GM19240 (cell line): ENCODE results near the gene CDO1.

Experiments
- DNase-seq: peaks from one replicate; pipeline ENCODE4 v3.0.0; 2011; ENCODE audit warnings: low spot score; ENCODE audit not compliant: insufficient read length

The CDO1 gene

DNA sequence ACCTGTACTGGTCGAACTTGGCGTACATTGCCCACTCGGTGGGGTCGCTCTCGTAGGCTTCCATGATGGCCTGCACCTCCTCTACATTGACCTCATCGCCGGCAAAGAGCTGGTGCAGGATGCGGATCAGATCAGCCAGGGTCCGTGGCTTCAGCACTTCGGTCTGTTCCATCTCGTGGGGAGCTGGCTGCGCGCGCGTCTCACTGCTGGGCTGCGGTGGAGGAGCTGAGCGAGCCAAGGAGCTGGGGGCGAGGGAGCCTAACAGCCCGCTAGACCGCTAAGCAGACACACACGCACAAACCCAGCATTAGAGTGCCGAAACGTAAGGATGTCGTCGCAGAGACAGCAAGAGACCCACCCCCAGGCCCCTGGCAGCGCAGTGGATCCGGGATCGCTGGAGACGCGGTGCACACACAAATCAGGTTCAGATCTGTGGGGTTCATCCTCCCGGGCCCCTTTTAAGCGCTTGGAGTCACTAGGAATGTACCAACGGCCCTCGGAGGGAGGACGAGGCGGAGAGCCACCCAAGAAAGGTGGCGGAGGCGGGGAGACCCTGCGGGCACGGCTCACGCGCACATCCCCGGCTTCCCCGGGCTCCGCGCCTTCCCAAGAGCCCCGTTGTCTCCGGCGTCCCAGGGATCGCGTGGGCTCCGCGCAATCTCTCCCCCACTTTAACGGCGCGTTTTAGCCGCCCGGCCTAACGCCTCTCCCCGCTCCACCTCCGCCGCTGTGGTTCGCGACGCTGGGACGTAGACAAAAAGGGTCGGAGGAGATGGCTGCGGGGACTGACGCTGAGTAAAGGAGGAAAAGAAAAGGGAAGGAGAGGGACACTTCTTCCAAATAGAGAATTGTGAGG, at the start of gene CDO1:
Gene CDO1, minus strand, starts transcription at position 434 of the 856 bp plus-strand sequence. Its CDS starts 262 bp downstream, at position 172.
- DNase-seq = no peak

DNA sequence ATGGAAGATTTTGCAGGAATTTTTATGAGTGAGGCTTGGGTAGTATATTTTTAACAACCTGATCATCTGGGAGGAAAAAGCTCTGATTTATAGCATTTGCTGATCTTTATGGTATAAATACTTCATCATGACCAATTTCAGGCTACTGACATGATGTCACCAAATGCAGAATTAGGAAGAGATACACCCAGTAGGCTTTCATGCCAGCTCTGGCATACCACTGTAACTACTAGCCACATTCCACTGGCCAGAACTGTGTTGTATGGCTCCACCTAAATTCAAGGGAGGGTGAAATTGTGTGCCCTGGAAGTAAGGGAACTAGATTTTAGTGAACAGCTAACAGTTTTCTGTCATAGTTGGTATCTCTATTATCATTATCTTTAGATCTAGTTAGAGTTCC, 42.9 kb upstream of the CDO1 start:
- DNase-seq = no peak

DNA sequence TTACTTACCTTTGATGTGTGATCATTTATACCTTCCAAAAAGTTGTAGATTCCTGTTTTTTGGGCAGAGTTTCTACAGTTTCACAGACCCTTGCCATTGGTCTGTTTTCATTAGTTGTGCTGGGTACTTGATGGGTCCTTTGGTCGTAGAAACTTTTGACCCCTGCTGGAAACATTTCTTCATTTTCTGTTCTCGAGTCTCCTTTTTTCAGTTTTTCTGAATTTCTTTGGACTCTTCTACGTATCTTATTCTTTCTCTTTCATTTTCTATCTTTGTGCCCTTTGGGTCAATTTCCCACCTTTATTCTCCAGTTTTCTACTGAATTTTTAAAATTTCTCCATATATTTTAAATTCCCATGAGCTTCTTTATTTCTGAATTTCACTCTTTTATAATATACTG, 41.9 kb upstream of the CDO1 start:
- no peak for DNase-seq

GRCh38 chr5:115857626-115858349, 41.3 kb upstream of the CDO1 start:
- no peak for DNase-seq

DNA sequence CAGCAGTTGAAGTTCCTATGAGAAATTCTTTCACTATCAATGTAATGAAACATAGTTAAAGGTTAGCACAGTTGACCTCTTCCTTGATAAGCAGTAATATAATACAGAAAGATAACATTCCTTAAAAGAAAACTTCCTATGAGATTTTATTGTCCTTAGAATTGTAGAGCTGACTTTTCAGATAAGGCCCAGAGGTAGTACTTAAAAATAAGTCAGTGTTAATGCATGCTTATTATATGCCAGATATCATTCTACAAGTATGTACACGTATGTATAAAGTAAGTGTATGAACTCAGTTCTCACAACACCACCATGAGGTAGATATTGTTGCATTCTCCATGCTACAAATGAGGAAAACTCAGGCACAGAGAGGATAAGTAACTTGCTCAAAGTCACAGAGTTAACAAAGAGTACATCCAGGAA, 40.6 kb upstream of the CDO1 start:
- DNase-seq = no peak

- no peak for DNase-seq
These were observed 39.5 kb upstream of the CDO1 start for GRCh38 chr5:115855959-115856358.

DNA sequence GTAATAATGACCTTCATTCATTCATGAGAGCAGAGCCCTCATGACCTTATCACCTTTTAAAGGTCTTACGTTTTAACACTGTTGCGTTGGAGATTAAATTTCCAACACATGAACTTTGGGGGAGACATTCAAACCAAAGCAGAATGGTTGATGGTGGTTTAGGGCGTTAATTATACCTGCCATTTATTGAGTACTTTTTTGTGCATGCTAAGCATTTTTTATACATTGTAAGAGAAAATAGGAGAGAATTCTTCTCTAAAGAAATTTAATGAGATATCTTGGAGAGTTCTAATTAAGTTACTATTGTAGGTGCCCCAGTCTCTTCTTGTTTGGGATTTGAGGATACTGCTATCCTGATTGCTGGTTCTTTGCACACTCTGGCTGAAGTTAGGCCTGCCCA, 37.7 kb upstream of the CDO1 start:
- no peak for DNase-seq

DNA sequence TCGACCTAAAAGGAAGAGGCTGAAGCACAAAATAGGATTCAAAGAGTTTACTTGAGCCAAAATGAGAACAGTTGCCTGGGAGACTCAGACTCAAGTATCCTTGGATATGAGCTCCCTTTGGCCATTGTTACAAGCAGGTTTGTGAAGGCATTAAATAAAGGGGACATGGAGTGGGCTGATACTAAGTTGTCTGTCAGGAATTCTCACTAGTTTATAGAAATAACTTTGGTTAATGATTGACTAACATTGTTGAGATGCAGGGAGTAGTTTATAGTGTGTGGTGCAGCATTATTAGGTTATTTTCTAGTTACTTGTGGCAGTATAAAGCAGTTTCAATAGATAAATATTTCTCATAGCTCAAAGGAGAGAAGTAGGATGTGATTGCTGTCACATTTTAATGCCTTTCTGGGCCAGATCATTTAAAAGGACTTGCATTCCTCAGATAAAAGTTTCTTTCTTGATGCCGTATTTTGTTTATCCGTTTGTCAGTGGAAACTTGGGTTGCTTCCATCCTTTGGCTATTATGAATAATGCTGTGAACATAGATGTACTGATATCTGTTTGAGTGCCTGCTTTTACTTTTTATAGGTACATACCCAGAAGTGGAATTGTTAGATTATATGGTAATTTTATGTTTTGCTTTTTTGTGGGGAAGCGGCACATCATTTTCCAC, 34.4 kb upstream of the CDO1 start:
- no peak for DNase-seq

DNA sequence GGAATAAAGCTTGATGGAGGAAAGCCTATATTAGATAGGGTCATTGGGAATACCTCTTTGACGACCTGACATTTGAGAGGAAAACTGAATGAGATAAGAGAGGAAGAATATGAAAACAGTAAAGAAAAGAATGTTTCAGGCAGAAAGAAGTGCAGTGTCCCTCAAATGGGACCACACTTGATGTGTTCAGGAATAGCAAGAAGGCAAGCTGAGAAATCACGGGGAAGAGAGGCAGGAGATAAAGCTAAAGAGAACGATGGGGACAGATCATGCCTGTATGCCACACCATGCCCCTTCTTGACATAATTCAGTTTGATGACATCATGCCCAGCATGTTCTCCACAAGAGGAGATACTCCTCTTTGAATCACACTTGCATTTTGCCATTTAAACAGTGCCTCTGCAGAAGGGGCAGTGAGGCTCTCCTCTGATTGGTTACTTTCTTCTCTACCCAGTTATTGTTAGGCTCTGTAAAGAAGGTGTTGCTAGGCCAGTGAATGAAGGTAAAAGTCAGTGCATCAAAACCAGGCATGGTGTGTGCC, 32.9 kb upstream of the CDO1 start:
- no peak for DNase-seq

GRCh38 chr5:115847290-115847689, 30.8 kb upstream of the CDO1 start:
- no peak for DNase-seq

- no peak for DNase-seq
These were observed 27.9 kb upstream of the CDO1 start for GRCh38 chr5:115844321-115844817.

GRCh38 chr5:115843444-115844130, 27.1 kb upstream of the CDO1 start:
- DNase-seq = no peak

- DNase-seq = no peak
These were observed 26.5 kb upstream of the CDO1 start for GRCh38 chr5:115842952-115843351.

GRCh38 chr5:115842089-115842935, 25.9 kb upstream of the CDO1 start:
- no peak for DNase-seq

- peak; percentile 9 for DNase-seq
These were observed 25.1 kb upstream of the CDO1 start, which contains the start of the genes AP3S1 and ATG12 for GRCh38 chr5:115841382-115842088. Gene AP3S1 (plus strand): TSS chr5:115841935. CDS start chr5:115842038, 103 bp downstream. Gene ATG12 (minus strand): TSS chr5:115841565. CDS start chr5:115841552, 13 bp downstream.

- DNase-seq = no peak
These were observed 24.4 kb upstream of the CDO1 start for GRCh38 chr5:115840873-115841272.

DNA sequence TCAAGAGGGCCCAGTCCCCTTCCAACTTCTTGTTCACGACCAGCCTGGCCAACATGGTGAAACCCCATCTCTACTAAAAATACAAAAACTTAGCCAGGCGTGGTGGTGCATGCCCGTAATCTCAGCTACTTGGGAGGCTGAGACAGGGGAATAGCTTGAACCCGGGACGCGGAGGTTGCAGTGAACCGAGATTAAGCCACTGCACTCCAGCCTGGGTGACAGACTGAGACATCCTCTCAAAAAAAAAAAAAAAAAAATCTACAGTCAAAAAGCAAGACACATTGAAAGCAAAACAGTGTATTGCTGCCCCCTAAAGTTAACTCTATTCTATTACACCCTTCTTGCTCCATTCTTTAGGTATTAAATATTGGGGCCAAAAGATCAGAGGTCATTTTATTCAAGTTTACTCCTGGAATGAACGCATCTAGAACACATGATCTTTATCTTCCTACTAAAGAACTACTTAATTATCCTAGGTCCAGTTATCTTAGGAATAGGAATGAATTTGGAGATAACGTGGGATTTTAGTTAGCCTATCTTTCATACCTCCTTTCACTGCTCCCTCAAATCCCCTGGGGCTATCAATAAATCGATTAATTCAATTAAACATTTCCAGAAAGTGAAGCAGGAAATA, 22.5 kb upstream of the CDO1 start:
- no peak for DNase-seq

- no peak for DNase-seq
These were observed 19.0 kb upstream of the CDO1 start for GRCh38 chr5:115835481-115835880.
